Tibial nerve (tissue), 4 donors: ENCODE measurements around the gene AGAP5. TPM values are rescaled to one million over a fixed set of nuclear protein-coding genes. Genes with fewer than 3 reads are reported as not detected.
"Not testable (repeated sequence)": the region's sequence is repeated elsewhere in the genome, so short reads cannot be mapped to it uniquely, and the experiment has no call there.

Experiments
- DNase-seq, 2 donors: peaks; one replicate each; pipeline ENCODE4 v3.0.0-alpha.2; 2019; ENCODE audit warnings: low spot score in 2 of 2
- H3K27ac ChIP-seq, 4 donors: fragments of 200-600 bp; sonication (generic) in 3 of 4; one replicate each; pipeline ENCODE4 v1.5.1; 2017 to 2019; ENCODE audit warnings: mild to moderate bottlenecking in 1 of 4
- H3K27me3 ChIP-seq, 2 donors: fragments of 200-600 bp; sonication (generic) in 1 of 2; one replicate each; pipeline versions ENCODE4 v1.5.1 to v1.6.0; 2017 to 2019
- H3K36me3 ChIP-seq, 3 donors: fragments of 200-600 bp; sonication (generic); one replicate each; pipeline ENCODE4 v1.5.1; 2018 to 2019
- H3K4me1 ChIP-seq, 4 donors: fragments of 200-600 bp; sonication (generic) in 3 of 4; one replicate each; pipeline ENCODE4 v1.5.1; 2017 to 2019
- H3K4me3 ChIP-seq, 4 donors: fragments of 200-600 bp; sonication (generic) in 3 of 4; one replicate each; pipeline ENCODE4 v1.5.1; 2017 to 2019; ENCODE audit warnings: mild to moderate bottlenecking in 1 of 4, moderate library complexity in 1 of 4
- H3K9me3 ChIP-seq, 4 donors: fragments of 200-600 bp; sonication (generic) in 3 of 4; one replicate each; pipeline ENCODE4 v1.5.1; 2017 to 2019
- CTCF ChIP-seq, 5 experiments: fragments of 200-600 bp in 3 of 5; fragments of 450-650 bp in 2 of 5; sonication (generic) in 3 of 5; IDR thresholded peaks; one replicate each; pipeline ENCODE4 v1.5.1; 2016 to 2019; ENCODE audit warnings: antibody characterized with exemption in 5 of 5, mild to moderate bottlenecking in 3 of 5, moderate library complexity in 2 of 5
- EP300 ChIP-seq, 2 donors: sonication (generic); formaldehyde crosslinking; IDR thresholded peaks; one replicate each; pipeline ENCODE4 v1.6.1; 2017; ENCODE audit warnings: antibody characterized with exemption in 2 of 2, mild to moderate bottlenecking in 1 of 2
- POLR2A ChIP-seq, 2 donors: fragments of 450-650 bp; IDR thresholded peaks; one replicate each; pipeline ENCODE4 v1.6.1; 2017; ENCODE audit warnings: antibody characterized with exemption in 2 of 2, mild to moderate bottlenecking in 2 of 2, moderate library complexity in 2 of 2
- WGBS, 2 donors: methylation state at CpG; one replicate each; pipeline ENCODE4 v1.1.5; 2018; 5-methylcytosine and 5-hydroxymethylcytosine counted together
- total RNA-seq, 4 donors: library from RNA; depleted of rRNA; stranded (reverse); fragments of >200 nt; gene quantifications; one replicate each; pipeline ENCODE4 v1.1.0, GENCODE V29; 2016

Gene AGAP5
- total RNA-seq, 4 donors from 2014 or later: 7.8 to 13.8 (median 8.8) TPM

- peaks cover 0 to 30% (median 3%) of the 10 kb centered on the region in 3 donors for H3K36me3 ChIP-seq
- DNase-seq: no peak
- 47 to 65% methylated on average over 5 of the region's 5 CpGs for WGBS, 2 donors
- TF ChIP-seq POLR2A (IDR thresholded peaks at IDR 0.05): no peak
- peak in 1 of 2 donors; percentile 5 for TF ChIP-seq EP300 (IDR thresholded peaks at IDR 0.05)
- TF ChIP-seq CTCF (IDR thresholded peaks at IDR 0.05): no peak
- H3K27me3 ChIP-seq: no peaks in the 10 kb centered on the region
- peak overlapping the region in 3 of 4 donors; percentile 36 to 93 (median 92) for H3K27ac ChIP-seq
- peaks cover 4 to 55% (median 22%) of the 10 kb centered on the region in 4 donors for H3K4me1 ChIP-seq
- H3K9me3 ChIP-seq: no peaks in the 10 kb centered on the region
- H3K4me3 ChIP-seq: no peak overlapping the region
These were observed 44.5 kb upstream of the AGAP5 start for GRCh38 chr10:73742454-73742734.

GRCh38 chr10:73740501-73741254 lies 42.8 kb upstream of the AGAP5 start:
- Histone ChIP-seq H3K4me1 (peaks cover 4 to 39% (median 17%) of the 10 kb centered on the region in 4 donors), H3K36me3 (peaks cover 0 to 33% (median 0%) of the 10 kb centered on the region in 3 donors)
- not testable (repeated sequence) for H3K4me3 ChIP-seq, H3K9me3 ChIP-seq, H3K27ac ChIP-seq, H3K27me3 ChIP-seq, DNase-seq
- 93% methylated on average over 18 of the region's 18 CpGs for WGBS, 2 donors

GRCh38 chr10:73734796-73735305 lies 36.9 kb upstream of the AGAP5 start:
- Histone ChIP-seq H3K4me3 (no peak overlapping the region), H3K36me3 (peaks cover 0 to 65% (median 0%) of the 10 kb centered on the region in 3 donors), H3K27me3 (no peaks in the 10 kb centered on the region), H3K4me1 (peaks cover 0 to 39% (median 10%) of the 10 kb centered on the region in 4 donors), H3K27ac (no peak overlapping the region), H3K9me3 (no peaks in the 10 kb centered on the region)
- TF ChIP-seq CTCF (IDR thresholded peaks at IDR 0.05) (no peak), EP300 (IDR thresholded peaks at IDR 0.05) (no peak), POLR2A (IDR thresholded peaks at IDR 0.05) (no peak)
- DNase-seq: no peak
- 76 to 88% methylated on average over 5 of the region's 5 CpGs for WGBS, 2 donors

GRCh38 chr10:73734028-73734720 lies 36.3 kb upstream of the AGAP5 start:
- DNase-seq: no peak
- no peaks in the 10 kb centered on the region for H3K27me3 ChIP-seq
- H3K4me3 ChIP-seq: no peak overlapping the region
- H3K36me3 ChIP-seq: peaks cover 0 to 61% (median 0%) of the 10 kb centered on the region in 3 donors
- no peaks in the 10 kb centered on the region for H3K9me3 ChIP-seq
- peaks cover 0 to 45% (median 13%) of the 10 kb centered on the region in 4 donors for H3K4me1 ChIP-seq
- 80 to 87% methylated on average over 10 to 16 of the region's 16 CpGs for WGBS, 2 donors
- no peak overlapping the region for H3K27ac ChIP-seq
- TF ChIP-seq CTCF (IDR thresholded peaks at IDR 0.05) (no peak), EP300 (IDR thresholded peaks at IDR 0.05) (no peak), POLR2A (IDR thresholded peaks at IDR 0.05) (no peak)

GRCh38 chr10:73732931-73733623 lies 35.2 kb upstream of the AGAP5 start:
- H3K4me1 ChIP-seq: peaks cover 0 to 56% (median 14%) of the 10 kb centered on the region in 4 donors
- DNase-seq: no peak
- H3K27ac ChIP-seq: no peak overlapping the region
- peaks cover 0 to 62% (median 0%) of the 10 kb centered on the region in 3 donors for H3K36me3 ChIP-seq
- WGBS, 2 donors: 79 to 83% methylated on average over 46 to 54 of the region's 84 CpGs
- no peaks in the 10 kb centered on the region for H3K9me3 ChIP-seq
- H3K27me3 ChIP-seq: no peaks in the 10 kb centered on the region
- no peak for TF ChIP-seq EP300 (IDR thresholded peaks at IDR 0.05)
- no peak for TF ChIP-seq POLR2A (IDR thresholded peaks at IDR 0.05)
- TF ChIP-seq CTCF (IDR thresholded peaks at IDR 0.05): no peak
- H3K4me3 ChIP-seq: no peak overlapping the region
